ENCODE measurements around the gene TADA2A.

Gene TADA2A

GRCh38 chr17:37386462-37386861 is 20.2 kb upstream of the TADA2A start:
- no peak for TF ChIP-seq CTCF (IDR thresholded peaks at IDR 0.05)
- DNase-seq (ENCODE audit: low spot score) = no peak
- Histone ChIP-seq H3K4me3 (no peak overlapping the region), H3K27ac (no peak overlapping the region)

GRCh38 chr17:37388266-37388665 is 18.4 kb upstream of the TADA2A start:
- no peak for DNase-seq (ENCODE audit: low spot score)
- Histone ChIP-seq H3K27ac (no peak overlapping the region), H3K4me3 (no peak overlapping the region)
- TF ChIP-seq CTCF (IDR thresholded peaks at IDR 0.05) = no peak

- no peak for TF ChIP-seq CTCF (IDR thresholded peaks at IDR 0.05)
- no peak for DNase-seq (ENCODE audit: low spot score)
- no peak overlapping the region for H3K4me3 ChIP-seq
- no peak overlapping the region for H3K27ac ChIP-seq
These were observed 17.5 kb upstream of the TADA2A start for GRCh38 chr17:37389160-37389559.

- Histone ChIP-seq H3K4me3 (no peak overlapping the region), H3K27ac (peak overlapping the region in 1 of 2 donors; percentile 27)
- no peak for TF ChIP-seq CTCF (IDR thresholded peaks at IDR 0.05)
- DNase-seq (ENCODE audit: low spot score) = no peak
These were observed 15.5 kb upstream of the TADA2A start for GRCh38 chr17:37391146-37391545.

GRCh38 chr17:37392024-37392590 is 14.6 kb upstream of the TADA2A start:
- no peak overlapping the region for H3K4me3 ChIP-seq
- DNase-seq (ENCODE audit: low spot score) = no peak
- H3K27ac ChIP-seq = peak overlapping the region in 1 of 2 donors; percentile 27
- TF ChIP-seq CTCF (IDR thresholded peaks at IDR 0.05) = no peak

GRCh38 chr17:37393352-37393751 is 13.3 kb upstream of the TADA2A start:
- no peak for TF ChIP-seq CTCF (IDR thresholded peaks at IDR 0.05)
- no peak overlapping the region for H3K27ac ChIP-seq
- DNase-seq (ENCODE audit: low spot score) = no peak
- no peak overlapping the region for H3K4me3 ChIP-seq

GRCh38 chr17:37399265-37399803 is 7.4 kb upstream of the TADA2A start:
- Histone ChIP-seq H3K4me3 (no peak overlapping the region), H3K27ac (no peak overlapping the region)
- TF ChIP-seq CTCF (IDR thresholded peaks at IDR 0.05) = no peak
- DNase-seq (ENCODE audit: low spot score) = no peak

Data from coronary artery (tissue), 2 donors.